ENCODE results near the gene STAG1.
"Not testable (repeated sequence)": the region's sequence is repeated elsewhere in the genome, so short reads cannot be mapped to it uniquely, and the experiment has no call there.

DNA sequence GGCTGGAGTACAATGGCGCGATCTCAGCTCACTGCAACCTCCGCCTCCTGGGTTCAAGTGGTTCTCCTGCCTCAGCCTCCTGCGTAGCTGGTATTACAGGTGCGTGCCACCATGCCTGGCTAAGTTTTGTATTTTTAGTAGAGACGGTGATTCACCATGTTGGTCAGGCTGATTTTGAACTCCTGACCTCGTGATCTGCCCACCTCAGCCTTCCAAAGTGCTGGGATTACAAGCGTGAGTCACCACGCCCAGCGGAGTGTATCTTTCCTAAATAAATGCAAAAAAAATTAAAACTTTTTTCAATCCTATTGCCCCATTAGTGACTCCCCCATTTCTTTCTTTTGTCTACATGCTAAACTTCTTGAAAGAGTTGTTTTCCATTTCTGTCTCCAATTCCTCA lies 49.0 kb upstream of the STAG1 start:
- TF ChIP-seq HOXB5, HOXA7 (CRISPR knock-in tag; IDR thresholded peaks at IDR 0.05): not testable (repeated sequence)
